Stimulated activated CD8-positive, alpha-beta memory T cell treated with anti-CD3 and anti-CD28 coated beads, Interleukin-4, amount 100 ng/mL, for 48 hours (primary cell): ENCODE measurements around the gene RPA3.
A peak's percentile ranks its signal among the peaks of the same experiment; 100 is the strongest.

ENCODE experiments used
- DNase-seq: peaks from one replicate; pipeline ENCODE4 v3.0.0-alpha.2; 2020

Gene RPA3

GRCh38 chr7:7650682-7651206 is 67.7 kb downstream of the RPA3 start:
- DNase-seq = no peak

- no peak for DNase-seq
Measured at GRCh38 chr7:7647495-7648036, 70.8 kb downstream of the RPA3 start.

- no peak for DNase-seq
Measured at GRCh38 chr7:7642081-7642480, 76.3 kb downstream of the RPA3 start.

- DNase-seq = no peak
Measured at GRCh38 chr7:7641129-7641663, 77.2 kb downstream of the RPA3 start.

GRCh38 chr7:7640221-7641128 is 77.9 kb downstream of the RPA3 start, which contains the start of gene UMAD1:
TSS of gene UMAD1 (plus strand) at chr7:7640752. CDS start at chr7:7673372, 32,620 bp downstream.
- peak; percentile 96 for DNase-seq

GRCh38 chr7:7639847-7640220 is 78.6 kb downstream of the RPA3 start:
- DNase-seq = no peak

- DNase-seq = no peak
Measured at GRCh38 chr7:7639421-7639820, 79.0 kb downstream of the RPA3 start.

GRCh38 chr7:7630626-7631329 is 87.6 kb downstream of the RPA3 start:
- DNase-seq = no peak

- DNase-seq = no peak
Measured at GRCh38 chr7:7628476-7628875, 89.9 kb downstream of the RPA3 start.

GRCh38 chr7:7620644-7621210 is 97.7 kb downstream of the RPA3 start:
- no peak for DNase-seq

- DNase-seq = no peak
Measured at GRCh38 chr7:7620236-7620635, 98.2 kb downstream of the RPA3 start.

GRCh38 chr7:7618410-7618809 is 100.0 kb downstream of the RPA3 start:
- DNase-seq = no peak

GRCh38 chr7:7617550-7617949 is 100.9 kb downstream of the RPA3 start:
- DNase-seq = no peak

- no peak for DNase-seq
Measured at GRCh38 chr7:7614018-7614741, 104.2 kb downstream of the RPA3 start.

GRCh38 chr7:7613210-7613609 is 105.2 kb downstream of the RPA3 start:
- DNase-seq = no peak

- no peak for DNase-seq
Measured at GRCh38 chr7:7612519-7612918, 105.9 kb downstream of the RPA3 start.

GRCh38 chr7:7609330-7609729 is 109.1 kb downstream of the RPA3 start:
- DNase-seq = no peak

- no peak for DNase-seq
Measured at GRCh38 chr7:7607010-7607409, 111.4 kb downstream of the RPA3 start.

GRCh38 chr7:7596176-7596575 is 122.2 kb downstream of the RPA3 start:
- no peak for DNase-seq

GRCh38 chr7:7595451-7595850 is 123.0 kb downstream of the RPA3 start:
- DNase-seq = no peak
